GM23248 (cell line): ENCODE measurements around the gene RUSC2.

Experiments used
- EZH2 ChIP-seq: fragments of 200-600 bp; sonication (generic); IDR thresholded peaks from 2 replicates; pipeline ENCODE4 v1.6.1; 2018; ENCODE audit warnings: antibody characterized with exemption, mild to moderate bottlenecking; ENCODE audit not compliant: insufficient read depth, poor library complexity, severe bottlenecking
- EZH2phosphoT487 ChIP-seq: fragments of 200-600 bp; sonication (generic); IDR thresholded peaks from 2 replicates; pipeline ENCODE4 v1.6.1; 2018; ENCODE audit warnings: antibody characterized with exemption, moderate library complexity, mild to moderate bottlenecking, low read depth; ENCODE audit not compliant: insufficient read depth

DNA sequence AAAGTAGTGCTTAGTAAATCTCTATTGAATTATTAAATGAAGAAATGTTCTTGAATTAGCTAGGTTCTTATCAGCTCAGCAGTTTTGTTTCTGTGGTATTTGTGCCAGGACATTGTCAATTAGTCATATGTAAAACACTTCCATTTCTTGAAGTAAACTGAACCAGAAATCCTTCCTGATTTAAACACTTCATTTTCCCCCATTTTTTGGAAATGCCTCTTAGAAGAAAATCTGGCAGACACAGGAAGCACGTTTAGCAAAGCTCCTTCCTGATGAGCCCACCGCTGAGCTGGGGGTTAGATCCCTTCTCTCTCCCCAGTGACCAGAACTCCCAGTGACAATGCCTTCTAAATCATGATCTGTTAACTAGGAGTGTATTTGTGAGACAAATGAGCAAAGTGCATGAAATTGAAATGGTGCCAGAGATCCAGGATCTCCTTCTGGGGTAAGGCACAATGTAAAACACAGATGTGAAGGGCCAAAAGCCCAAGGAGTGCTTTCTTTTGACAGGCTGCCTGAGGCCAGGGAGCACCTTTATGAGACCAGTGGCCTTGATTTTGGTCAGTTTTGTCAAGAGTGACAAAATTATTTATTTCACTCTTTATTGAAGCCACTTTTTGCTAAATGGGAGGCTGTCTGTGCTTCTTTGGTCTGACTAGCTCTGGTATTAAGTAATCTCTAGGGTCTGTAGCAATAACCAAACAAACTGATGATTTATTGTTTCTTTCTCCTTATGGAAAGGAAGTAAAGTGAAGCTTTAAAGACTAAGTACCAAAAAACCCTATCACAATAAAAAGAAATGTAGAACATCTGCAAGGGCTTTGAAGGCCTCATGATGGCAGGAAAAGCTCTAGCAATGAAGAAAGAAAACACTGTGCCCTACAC is 25.5 kb upstream of the RUSC2 start:
- TF ChIP-seq EZH2 (no peak), EZH2phosphoT487 (no peak)
